Measurements from ENCODE around the gene UBQLN4. TPM values are rescaled to one million over a fixed set of nuclear protein-coding genes. Genes with fewer than 3 reads are reported as not detected.

UBQLN4 gene
- total RNA-seq, 1 experiment from 2014 or later: 58.4 TPM

DNA sequence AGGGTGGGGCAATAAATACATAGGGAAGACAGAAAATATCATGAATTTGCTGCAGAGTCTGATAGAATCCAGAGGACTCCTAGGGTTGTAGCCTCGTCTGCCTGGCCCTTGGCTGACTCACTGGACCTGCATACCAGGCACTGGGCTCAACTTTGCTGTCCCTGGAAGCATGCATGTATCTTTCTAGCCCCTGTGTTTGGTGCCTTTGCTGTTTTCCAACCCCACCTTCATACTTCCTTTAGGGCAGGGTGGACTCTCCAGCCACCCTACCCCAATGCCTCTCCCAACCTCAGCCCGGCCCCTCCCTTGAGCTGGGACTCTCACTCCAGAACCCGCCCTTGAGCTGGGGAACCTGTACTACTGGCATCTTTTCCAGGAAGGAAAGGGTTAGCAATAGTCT lies 8.6 kb upstream of the UBQLN4 start:
- Histone ChIP-seq H3K27ac (peak overlapping the region; percentile 61), H3K36me3 (ENCODE audit: low read depth) (peaks cover 7% of the 10 kb centered on the region; the same call in 1 of the 2 replicates), H3K9me2 (ENCODE audit: insufficient read depth) (no peaks in the 10 kb centered on the region), H3K27me3 (ENCODE audit: insufficient read depth, low read depth) (no peaks in the 10 kb centered on the region), H3K4me2 (peak overlapping the region; percentile 94), H2AFZ (no peak overlapping the region), H3K4me3 (peak overlapping the region; percentile 64), H3F3A (ENCODE audit: insufficient read depth, low read depth) (peaks cover 22% of the 10 kb centered on the region), H3K9me3 (ENCODE audit: insufficient read depth, low read depth) (no peaks in the 10 kb centered on the region), H3K79me2 (ENCODE audit: low read depth) (peaks cover 59% of the 10 kb centered on the region), H4K20me1 (ENCODE audit: insufficient read depth) (peaks cover 33% of the 10 kb centered on the region), H3K4me1 (replicated peaks; ENCODE audit: insufficient read depth) (peaks cover 18% of the 10 kb centered on the region)
- BruUV-seq (replicated peaks): no TSS peak
- ChIA-PET POLR2A (ENCODE audit: unreplicated experiment) (interaction anchor here (0.5 to 0.7 kb wide), 2 partner anchors 59 to 411 kb away, joined by 3 to 4 read pairs; no protein-coding TSS in a partner anchor), CTCF (interaction anchor here (0.5 to 0.7 kb wide), 3 partner anchors 20 to 1071 kb away, joined by 3 to 4 read pairs (median 4); partner anchors contain the start of gene MEX3A)
- TF ChIP-seq, protein P1, sequence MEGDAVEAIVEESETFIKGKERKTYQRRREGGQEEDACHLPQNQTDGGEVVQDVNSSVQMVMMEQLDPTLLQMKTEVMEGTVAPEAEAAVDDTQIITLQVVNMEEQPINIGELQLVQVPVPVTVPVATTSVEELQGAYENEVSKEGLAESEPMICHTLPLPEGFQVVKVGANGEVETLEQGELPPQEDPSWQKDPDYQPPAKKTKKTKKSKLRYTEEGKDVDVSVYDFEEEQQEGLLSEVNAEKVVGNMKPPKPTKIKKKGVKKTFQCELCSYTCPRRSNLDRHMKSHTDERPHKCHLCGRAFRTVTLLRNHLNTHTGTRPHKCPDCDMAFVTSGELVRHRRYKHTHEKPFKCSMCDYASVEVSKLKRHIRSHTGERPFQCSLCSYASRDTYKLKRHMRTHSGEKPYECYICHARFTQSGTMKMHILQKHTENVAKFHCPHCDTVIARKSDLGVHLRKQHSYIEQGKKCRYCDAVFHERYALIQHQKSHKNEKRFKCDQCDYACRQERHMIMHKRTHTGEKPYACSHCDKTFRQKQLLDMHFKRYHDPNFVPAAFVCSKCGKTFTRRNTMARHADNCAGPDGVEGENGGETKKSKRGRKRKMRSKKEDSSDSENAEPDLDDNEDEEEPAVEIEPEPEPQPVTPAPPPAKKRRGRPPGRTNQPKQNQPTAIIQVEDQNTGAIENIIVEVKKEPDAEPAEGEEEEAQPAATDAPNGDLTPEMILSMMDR (conservative IDR thresholded peaks at IDR 0.05): no peak
- TF ChIP-seq EZH2 (IDR thresholded peaks at IDR 0.05; ENCODE audit: low read depth): no peak
- DNase-seq: peak; percentile 56 to 59
- intact Hi-C loops (cut with micrococcal nuclease; ENCODE audit: unreplicated experiment): loop anchor here (5.0 kb wide), 1 partner anchor 60 kb away; no protein-coding TSS in a partner anchor

DNA sequence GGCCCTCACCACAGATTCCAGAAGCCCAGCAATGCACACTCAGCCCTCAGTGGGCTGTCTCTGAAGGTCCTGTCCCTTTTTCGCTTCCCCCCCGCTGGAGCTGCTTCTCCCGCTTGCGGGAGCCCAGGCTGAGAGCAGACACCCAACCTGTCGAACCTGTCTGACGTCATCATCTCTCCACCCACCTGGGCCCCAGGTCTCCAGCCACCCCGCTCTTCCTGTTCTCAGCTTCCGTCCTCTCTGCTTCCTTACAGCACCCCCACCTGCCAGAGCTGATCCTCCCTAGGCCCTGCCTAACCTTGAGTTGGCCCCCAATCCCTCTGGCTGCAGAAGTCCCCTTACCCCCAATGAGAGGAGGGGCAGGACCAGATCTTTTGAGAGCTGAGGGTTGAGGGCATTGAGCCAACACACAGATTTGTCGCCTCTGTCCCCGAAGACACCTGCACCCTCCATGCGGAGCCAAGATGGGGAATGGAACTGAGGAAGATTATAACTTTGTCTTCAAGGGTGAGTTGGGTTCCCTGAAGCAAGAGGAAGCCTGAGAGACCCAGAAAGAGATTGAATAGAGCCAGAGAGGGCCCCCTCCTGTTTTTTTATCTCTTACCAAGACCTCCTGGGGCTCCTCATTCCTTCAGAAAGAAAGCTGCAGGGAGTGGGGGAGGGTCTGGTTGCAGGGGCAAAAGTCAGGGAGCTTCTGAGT lies 7.5 kb upstream of the UBQLN4 start, which contains the start of gene RAB25:
TSS of gene RAB25 (plus strand) at position 224 of the 700 bp plus-strand sequence. CDS start at position 465, 241 bp downstream.
- Histone ChIP-seq H3K9me3 (ENCODE audit: insufficient read depth, low read depth) (no peaks in the 10 kb centered on the region), H3K4me2 (peak within 1 kb of the TSS; percentile 94), H3K4me3 (peak within 1 kb of the TSS; percentile 64), H3F3A (ENCODE audit: insufficient read depth, low read depth) (peaks cover 22% of the 10 kb centered on the region), H3K27ac (peak within 1 kb of the TSS; percentile 61), H3K4me1 (replicated peaks; ENCODE audit: insufficient read depth) (peaks cover 18% of the 10 kb centered on the region), H3K36me3 (ENCODE audit: low read depth) (peaks cover 7% of the 10 kb centered on the region; the same call in 1 of the 2 replicates), H2AFZ (peak within 1 kb of the TSS; percentile 93), H3K27me3 (ENCODE audit: insufficient read depth, low read depth) (no peaks in the 10 kb centered on the region), H3K79me2 (ENCODE audit: low read depth) (peaks cover 49% of the 10 kb centered on the region), H3K9me2 (ENCODE audit: insufficient read depth) (no peaks in the 10 kb centered on the region), H4K20me1 (ENCODE audit: insufficient read depth) (peaks cover 28% of the 10 kb centered on the region)
- ChIA-PET POLR2A (ENCODE audit: unreplicated experiment) (interaction anchor here (0.6 to 0.8 kb wide), 7 partner anchors 46 to 649 kb away, joined by 3 to 8 read pairs (median 3); partner anchors contain the start of gene ARHGEF2), CTCF (interaction anchor here (0.5 to 0.6 kb wide), 4 partner anchors 122 to 1204 kb away, joined by 3 to 12 read pairs (median 4); no protein-coding TSS in a partner anchor)
- intact Hi-C loops (cut with micrococcal nuclease; ENCODE audit: unreplicated experiment): loop anchor here (1.0 to 5.0 kb wide), 3 partner anchors 22 to 99 kb away; partner anchors contain the start of gene MEX3A
- peak; percentile 90 to 92 for DNase-seq
- BruUV-seq (replicated peaks): TSS peak; percentile 70
- TF ChIP-seq EZH2 (IDR thresholded peaks at IDR 0.05; ENCODE audit: low read depth): no peak
- TF ChIP-seq, protein P1 (conservative IDR thresholded peaks at IDR 0.05): no peak

DNA sequence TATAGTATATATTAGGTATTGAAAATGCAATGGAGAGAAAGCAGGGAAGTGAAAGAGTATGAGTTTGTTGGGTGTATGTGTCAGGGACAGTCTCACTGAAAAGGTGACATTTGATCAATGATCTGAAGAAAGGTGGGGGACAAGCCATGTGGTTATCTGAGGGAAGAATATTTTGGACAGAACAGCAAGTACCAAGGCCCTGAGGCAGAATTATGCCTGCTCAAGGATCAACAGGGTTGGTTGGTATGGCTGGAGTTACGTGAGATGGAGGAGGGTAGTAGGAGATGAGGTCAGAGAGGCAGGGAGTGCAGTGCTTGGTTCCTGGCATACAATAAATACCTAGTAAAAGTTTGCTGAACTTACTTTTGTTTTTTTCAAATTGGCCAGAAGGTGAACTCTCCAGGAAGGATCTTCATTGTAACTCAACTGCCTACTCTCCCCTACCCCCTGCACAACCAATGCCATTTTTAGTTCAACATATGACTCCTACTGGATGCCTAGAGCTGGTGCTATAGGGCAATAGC lies 2.8 kb upstream of the UBQLN4 start:
- Histone ChIP-seq H3K4me2 (no peak overlapping the region), H3K4me3 (no peak overlapping the region), H3F3A (ENCODE audit: insufficient read depth, low read depth) (peaks cover 9% of the 10 kb centered on the region), H3K9me3 (ENCODE audit: insufficient read depth, low read depth) (no peaks in the 10 kb centered on the region), H3K4me1 (replicated peaks; ENCODE audit: insufficient read depth) (peaks cover 11% of the 10 kb centered on the region; the same call in 1 of the 2 replicates), H3K27ac (no peak overlapping the region), H4K20me1 (ENCODE audit: insufficient read depth) (0 out of 2 replicates have a peak, but pooled peaks cover 6% of the 10 kb centered on the region), H3K9me2 (ENCODE audit: insufficient read depth) (no peaks in the 10 kb centered on the region), H3K27me3 (ENCODE audit: insufficient read depth, low read depth) (no peaks in the 10 kb centered on the region), H2AFZ (no peak overlapping the region), H3K36me3 (ENCODE audit: low read depth) (no peaks in the 10 kb centered on the region), H3K79me2 (ENCODE audit: low read depth) (peaks cover 36% of the 10 kb centered on the region)
- intact Hi-C loops (cut with micrococcal nuclease; ENCODE audit: unreplicated experiment): no loop called here
- POLR2A ChIA-PET (ENCODE audit: unreplicated experiment): no interaction called here
- CTCF ChIA-PET: no interaction called here
- no peak for DNase-seq
- no TSS peak for BruUV-seq (replicated peaks)
- no peak for TF ChIP-seq EZH2 (IDR thresholded peaks at IDR 0.05; ENCODE audit: low read depth)
- TF ChIP-seq, protein P1 (conservative IDR thresholded peaks at IDR 0.05): no peak
